T follicular helper cell (primary cell): Measurements from ENCODE around the gene SACS.
"Not testable (repeated sequence)": the region's sequence is repeated elsewhere in the genome, so short reads cannot be mapped to it uniquely, and the experiment has no call there.

Experiments used
- DNase-seq: peaks from one replicate; pipeline ENCODE4 v3.0.0-alpha.2; 2020; ENCODE audit warnings: low read depth

The SACS gene

GRCh38 chr13:23456437-23457210 lies 23.1 kb upstream of the SACS start:
- no peak for DNase-seq

DNA sequence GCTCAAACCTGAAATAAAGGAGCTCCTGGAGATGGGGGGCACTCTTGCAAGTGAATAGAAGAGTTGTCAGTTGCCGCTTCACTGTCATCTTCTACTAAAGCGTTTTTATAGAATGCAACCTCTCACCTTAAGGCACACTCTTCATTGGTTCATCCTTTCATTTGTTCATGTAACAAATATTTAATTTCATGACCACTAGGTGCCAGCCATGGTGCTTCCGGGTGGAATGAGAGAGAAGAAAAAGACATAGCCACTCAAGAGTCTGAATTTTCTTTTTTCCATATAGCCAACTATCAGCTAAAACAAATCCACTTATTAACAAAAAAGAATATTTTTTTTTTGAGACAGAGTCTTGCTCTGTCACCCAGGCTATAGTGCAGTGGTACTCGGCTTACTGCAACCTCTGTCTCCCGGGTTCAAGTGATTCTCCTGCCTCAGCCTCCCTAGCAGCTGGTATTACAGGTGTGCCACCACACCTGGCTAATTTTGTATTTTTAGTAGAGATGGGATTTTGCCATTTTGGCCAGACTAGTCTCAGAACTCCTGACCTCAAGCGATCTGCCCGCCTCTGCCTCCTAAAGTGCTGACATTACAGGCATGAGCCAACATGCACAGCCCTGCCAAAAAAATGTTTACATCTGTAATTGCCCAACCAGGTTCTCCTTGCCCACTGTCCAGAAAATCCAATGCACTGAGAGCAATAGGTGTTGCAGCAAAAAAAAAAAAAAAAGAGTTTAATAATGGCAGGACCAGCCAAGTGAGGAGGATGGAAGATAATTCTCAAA lies 22.1 kb upstream of the SACS start:
- no peak for DNase-seq

DNA sequence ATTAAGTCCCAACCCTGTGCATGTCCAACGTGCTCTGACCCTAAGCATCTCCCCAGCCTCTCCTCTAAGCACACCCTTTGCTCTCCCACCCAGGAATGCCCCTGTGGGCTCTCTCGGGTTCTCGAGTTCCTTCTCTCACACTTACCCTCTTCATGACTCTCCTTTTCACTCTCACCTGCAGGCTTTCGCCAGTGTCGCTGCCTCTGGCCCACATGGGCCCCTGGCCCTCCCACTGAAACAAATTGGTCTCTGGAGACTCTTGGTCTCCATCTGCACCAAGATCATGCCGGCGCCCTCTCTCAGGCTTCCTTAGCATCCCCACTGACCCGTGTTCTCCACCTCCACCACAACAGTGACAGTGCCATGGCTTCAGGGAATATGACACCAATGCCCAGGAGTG lies 19.6 kb upstream of the SACS start:
- DNase-seq: no peak

DNA sequence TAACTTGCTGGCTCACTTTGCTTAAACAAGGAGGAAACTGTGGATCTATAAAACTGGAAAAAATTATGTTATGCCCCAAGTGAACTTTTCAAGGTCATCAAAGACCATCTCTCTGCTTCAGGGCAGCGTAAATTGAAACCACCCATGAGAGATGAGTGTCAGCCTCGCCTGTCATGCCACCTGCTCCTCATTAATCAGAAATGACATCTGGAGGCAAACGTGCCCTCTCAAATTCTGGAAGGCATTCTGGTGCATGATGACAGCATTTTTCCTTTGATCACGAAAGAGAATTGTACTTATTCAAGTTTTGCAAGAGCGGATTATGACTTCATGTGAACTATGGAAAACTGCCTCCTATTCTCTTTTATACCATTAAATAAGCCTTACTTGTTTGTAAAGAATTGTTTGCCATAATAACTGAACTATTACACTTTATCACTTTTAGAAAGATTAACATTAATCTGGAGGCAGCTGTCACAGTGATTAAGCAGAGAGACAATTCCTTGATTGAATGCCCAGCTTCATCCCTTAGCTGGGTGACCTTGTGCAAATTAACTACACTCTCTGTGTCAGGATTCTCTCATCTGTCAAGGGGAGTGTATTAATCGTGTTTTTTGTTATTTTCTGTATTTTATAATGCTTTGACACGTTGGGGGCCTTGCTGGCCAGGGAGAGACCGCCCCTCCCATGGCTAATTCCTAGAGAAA lies 17.0 kb upstream of the SACS start:
- DNase-seq: no peak

DNA sequence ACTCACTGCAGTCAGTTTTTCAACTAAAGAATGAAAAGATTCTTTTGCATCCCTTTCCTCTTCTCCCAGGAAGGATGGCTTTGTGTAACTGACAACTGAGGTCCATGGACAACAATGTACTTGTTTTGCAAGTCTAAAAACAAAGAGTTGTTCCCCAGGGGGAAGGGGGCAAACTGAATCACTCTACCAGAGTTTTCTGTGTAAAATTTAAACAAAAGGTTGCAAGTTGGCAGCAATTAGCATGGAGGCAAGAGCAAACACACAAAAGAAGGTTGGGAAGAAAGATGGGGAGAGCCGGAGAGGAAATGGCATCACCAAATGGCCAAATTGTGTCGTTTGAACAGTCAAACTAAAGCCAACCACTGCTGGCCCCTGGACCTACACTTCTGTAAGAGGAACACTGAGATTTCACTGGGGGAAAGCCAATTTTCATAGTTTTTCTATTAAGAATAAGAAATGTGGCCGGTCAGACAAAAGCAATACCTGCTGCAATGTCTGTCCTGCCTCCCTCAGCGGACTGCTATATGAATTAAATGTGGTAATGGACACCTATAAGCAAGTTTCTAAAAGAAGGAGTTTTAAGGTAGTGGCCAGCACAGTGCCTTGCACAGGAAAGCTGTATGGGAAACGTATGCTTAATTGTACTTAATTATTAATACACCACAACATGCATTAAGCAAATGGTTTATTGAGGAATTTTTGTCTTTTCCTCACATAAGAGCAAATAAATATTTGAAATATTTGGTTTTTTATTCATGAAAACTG lies 16.1 kb upstream of the SACS start:
- no peak for DNase-seq

- no peak for DNase-seq
Measured at GRCh38 chr13:23447927-23448326, 14.4 kb upstream of the SACS start.

DNA sequence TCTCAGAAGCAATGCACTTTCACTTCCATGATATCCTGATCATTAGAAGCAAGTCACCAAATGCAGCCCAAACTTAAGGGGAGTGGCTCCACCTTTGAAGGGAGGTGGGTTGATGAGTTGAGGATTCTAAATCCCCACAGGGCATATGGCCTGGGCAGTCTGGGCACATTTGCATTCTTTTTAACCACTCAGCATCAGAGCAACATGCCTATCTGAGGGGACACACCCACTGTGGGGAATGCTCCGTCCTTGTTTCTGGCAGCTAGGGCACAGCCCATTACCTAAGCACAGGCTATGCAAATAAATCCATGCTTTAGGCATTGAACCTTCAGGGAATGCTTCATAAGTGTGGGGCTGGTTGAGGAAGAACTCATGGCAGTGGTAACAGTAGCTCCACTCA lies 12.3 kb upstream of the SACS start:
- DNase-seq: no peak

- no peak for DNase-seq
Measured at GRCh38 chr13:23443878-23444277, 10.4 kb upstream of the SACS start.

- no peak for DNase-seq
Measured at GRCh38 chr13:23443110-23443509, 9.6 kb upstream of the SACS start.

DNA sequence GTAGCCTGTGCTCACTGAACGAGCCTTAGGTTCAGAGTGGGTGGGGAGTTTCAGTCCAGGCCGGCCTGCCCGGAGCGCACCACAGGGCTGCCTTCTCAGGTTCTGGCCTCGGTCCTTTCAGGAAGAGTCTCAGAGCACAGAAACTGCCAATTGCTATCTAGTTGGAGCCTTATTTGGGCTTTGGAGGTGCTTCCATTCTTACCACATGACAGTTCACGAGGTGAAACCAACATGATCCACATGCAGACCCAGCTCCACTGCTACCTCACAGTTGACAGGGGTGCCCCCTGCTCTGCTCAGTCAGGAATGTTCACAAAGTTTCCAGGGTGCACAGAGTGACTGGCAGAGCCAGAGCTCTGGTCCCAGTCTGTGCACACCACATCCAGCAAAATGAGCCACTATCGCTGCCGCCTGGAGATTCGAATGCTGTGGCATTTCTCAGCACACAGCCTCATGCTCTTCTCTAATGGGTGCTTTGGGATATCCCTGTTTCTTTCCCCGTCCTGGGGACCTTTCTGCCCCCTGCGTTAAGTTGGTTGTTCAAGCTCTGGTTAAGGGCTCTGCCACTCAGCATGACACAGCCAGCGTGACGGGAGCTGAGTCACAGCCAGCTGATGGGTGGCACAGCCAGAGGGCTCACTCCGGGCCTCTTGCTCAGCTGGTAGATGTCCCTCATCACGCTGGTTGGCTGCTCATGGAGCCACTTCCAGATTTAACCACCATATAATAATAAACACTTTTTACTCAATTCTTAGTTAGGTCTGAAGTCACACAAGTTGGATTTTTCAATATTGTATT lies 7.5 kb upstream of the SACS start:
- no peak for DNase-seq

DNA sequence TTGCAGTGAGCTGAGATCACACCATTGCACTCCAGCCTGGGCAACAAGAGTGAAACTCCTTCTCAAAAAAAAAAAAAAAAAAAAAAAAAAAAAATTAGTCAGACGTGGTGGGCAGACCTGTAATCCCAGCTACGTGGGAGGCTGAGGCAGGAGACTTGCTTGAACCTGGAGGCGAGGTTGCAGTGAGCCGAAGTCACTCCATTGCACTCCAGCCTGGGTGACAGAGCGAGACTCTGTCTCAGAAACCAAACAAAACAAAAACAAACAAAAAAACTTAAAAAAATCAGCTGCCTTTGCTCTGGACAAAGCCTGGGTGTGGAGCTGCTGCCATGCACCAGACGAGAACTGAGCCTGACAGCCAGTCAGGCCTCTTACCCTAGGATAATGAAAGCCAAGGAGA lies 6.8 kb upstream of the SACS start:
- DNase-seq: not testable (repeated sequence)

- DNase-seq: no peak
Measured at GRCh38 chr13:23437916-23438315, 4.4 kb upstream of the SACS start.

- no peak for DNase-seq
Measured at GRCh38 chr13:23436680-23437079, 3.2 kb upstream of the SACS start.

DNA sequence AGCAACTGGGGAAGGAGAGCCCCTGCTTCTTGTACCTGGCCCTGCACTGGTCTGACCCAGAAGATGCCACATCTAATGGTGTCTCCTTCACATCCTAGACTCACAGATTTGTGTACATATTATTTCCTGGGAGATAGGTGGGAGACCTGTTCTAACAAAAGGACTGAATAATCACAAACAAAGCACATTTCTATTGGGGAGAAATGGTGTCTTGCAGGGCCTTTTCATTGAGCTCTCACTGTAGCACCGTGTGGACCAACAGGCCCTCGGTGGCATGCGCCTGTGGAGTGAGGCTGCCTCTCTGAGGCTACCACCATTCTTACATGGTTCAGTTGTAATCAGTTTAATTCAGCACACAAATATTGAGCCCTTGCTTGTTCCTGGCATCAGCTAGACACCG lies 989 bp upstream of the SACS start:
- no peak for DNase-seq

DNA sequence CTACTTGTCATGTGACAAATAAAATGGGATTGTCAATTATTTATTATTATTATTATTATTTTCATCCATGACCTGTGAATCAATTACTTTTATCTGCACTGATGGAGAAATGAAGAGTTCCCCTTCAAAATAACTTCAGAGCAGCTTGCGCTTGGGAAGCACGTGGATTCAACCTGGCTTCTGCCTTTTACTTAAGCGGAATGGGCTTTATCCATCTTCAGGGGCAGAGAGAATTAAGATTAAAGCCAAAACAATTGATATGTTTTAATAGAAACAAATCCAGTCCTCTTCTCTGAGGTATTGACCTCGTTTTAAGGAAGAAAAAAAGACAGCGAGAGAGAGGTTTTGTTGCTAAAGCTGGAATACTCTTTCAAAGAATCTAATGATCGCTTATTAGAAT lies 876 bp downstream of the SACS start:
- no peak for DNase-seq

GRCh38 chr13:23430664-23431063 lies 2.8 kb downstream of the SACS start:
- DNase-seq: no peak

DNA sequence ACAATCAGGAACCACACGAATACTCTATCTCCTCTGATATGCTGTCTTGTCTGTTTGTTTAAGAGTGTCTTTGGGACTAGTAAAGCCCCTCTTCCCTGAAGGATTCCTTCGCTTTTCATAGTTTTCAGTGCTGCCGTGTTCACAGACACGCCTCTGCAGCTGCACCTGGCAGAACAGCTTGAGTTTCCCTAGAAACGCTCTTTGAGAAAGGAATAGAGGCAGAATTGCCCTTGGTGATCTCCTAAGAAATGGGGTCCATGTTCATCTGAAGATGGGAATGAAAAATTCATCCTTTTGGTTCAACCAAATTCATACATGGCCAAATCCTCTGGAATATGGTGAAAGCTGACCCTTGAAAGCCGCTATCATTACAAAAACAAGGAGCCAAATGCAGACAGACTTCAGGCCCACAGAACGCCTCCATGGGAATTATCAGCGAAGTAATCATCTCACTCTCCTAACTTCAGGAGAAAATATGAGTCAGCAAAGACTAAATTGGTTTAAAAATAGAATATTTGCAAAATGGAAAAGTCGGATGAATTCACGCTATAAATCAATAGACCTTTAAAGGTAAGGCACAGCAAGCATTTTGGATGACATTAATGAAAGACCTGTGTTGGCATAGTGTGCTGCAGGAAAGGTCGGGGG lies 5.5 kb downstream of the SACS start:
- no peak for DNase-seq

DNA sequence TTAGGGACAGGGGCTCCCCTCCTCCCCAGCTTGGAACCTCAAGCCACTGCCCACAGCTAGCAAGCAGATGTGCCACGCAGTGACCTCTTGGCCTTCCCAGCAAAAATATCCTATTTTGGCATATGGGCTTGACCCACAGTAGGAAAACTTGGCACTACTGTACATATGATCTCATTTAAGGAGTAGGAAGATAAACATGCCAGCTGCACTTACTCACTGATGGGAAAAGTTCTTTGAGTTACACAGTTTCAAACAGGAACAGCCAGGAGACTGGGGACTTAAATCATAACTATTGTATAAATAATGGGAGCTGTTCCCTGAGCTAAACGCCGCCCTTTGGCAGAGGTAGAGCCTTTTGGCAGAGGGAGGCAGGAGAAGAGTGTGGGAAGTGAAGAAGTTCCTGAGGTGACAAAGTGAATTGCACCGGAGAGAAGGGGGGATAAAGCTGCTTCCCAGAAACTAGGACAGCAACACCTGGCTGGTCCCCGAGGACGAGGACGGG lies 6.1 kb downstream of the SACS start:
- DNase-seq: no peak

DNA sequence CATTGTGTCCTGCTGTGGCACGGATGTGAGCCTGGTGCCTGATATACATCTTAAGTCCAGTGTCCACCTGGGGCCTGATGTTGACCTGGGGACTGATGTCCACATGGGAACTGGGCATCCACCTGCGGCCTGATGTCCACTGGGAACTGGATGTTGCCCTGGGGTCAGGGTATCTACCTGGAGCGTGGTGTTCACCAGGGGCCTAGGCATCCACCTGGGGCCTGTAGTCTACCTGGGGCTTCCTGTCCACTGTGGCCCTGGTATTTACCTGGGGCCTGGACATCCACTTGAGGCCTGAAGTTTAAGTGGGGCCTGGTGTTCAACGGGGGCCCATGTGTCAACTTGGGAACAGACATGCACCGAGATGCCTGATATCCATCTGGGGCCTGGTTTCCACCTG lies 11.9 kb downstream of the SACS start:
- DNase-seq: no peak
